Lung (tissue), 12 donors: ENCODE results near the gene NOCT. TPM values are rescaled to one million over a fixed set of nuclear protein-coding genes. Genes with fewer than 3 reads are reported as not detected.
"Not testable (repeated sequence)": the region's sequence is repeated elsewhere in the genome, so short reads cannot be mapped to it uniquely, and the experiment has no call there.

Experiments used
- ATAC-seq: fragments of 200-7000 bp; cut with Tn5 transposase; one replicate; pipeline ENCODE4 v1.9.1; 2020; ENCODE audit warnings: moderate number of reproducible peaks; ENCODE audit not compliant: insufficient read depth, low FRiP score
- DNase-seq, 3 donors: peaks; one replicate each; pipeline ENCODE4 v3.0.0-alpha.2; 2013 to 2017
- H3K27ac ChIP-seq, 2 donors: one replicate each; pipeline ENCODE4 v1.5.1; 2013; ENCODE audit warnings: mild to moderate bottlenecking in 2 of 2, moderate library complexity in 2 of 2, control low read depth in 1 of 2, inconsistent platforms in 1 of 2, low read depth in 1 of 2, low read length in 1 of 2
- H3K27me3 ChIP-seq, 3 donors: one replicate each; pipeline ENCODE4 v1.5.1; 2013; ENCODE audit warnings: low read length in 2 of 3; ENCODE audit not compliant: control insufficient read depth in 3 of 3, insufficient read depth in 3 of 3
- H3K36me3 ChIP-seq, 4 donors: one replicate each; pipeline ENCODE4 v1.5.1; 2013; ENCODE audit warnings: low read length in 4 of 4, mild to moderate bottlenecking in 1 of 4, moderate library complexity in 1 of 4; ENCODE audit not compliant: control insufficient read depth in 4 of 4, insufficient read depth in 4 of 4
- H3K4me1 ChIP-seq, 5 donors: one replicate each; pipeline ENCODE4 v1.5.1; 2013; ENCODE audit warnings: low read length in 5 of 5, mild to moderate bottlenecking in 2 of 5, moderate library complexity in 1 of 5; ENCODE audit not compliant: control insufficient read depth in 5 of 5, insufficient read depth in 5 of 5
- H3K4me3 ChIP-seq: one replicate; pipeline ENCODE4 v1.5.1; 2013; ENCODE audit warnings: mild to moderate bottlenecking, control low read depth, moderate library complexity
- H3K9ac ChIP-seq, 2 donors: one replicate each; pipeline ENCODE4 v1.5.1; 2013; ENCODE audit warnings: low read length in 2 of 2, control low read depth in 1 of 2; ENCODE audit not compliant: insufficient read depth in 1 of 2
- H3K9me3 ChIP-seq, 4 donors: one replicate each; pipeline ENCODE4 v1.5.1; 2013; ENCODE audit warnings: low read length in 3 of 4, mild to moderate bottlenecking in 1 of 4, moderate library complexity in 1 of 4; ENCODE audit not compliant: control insufficient read depth in 4 of 4, insufficient read depth in 3 of 4
- WGBS, 2 donors: extraction: QIAGEN DNeasy Blood & Tissue Kit; methylation state at CpG; one replicate each; pipeline ENCODE4 v1.1.7; 2013; 5-methylcytosine and 5-hydroxymethylcytosine counted together
- polyA plus RNA-seq, 2 donors: library from polyadenylated mRNA; stranded (reverse); fragments of 200-250 nt; gene quantifications; one replicate each; pipeline ENCODE4 v1.2.1, GENCODE V29; 2013
- total RNA-seq, 2 donors: library from RNA; depleted of rRNA in 1 of 2; stranded (reverse); fragments of >200 nt in 1 of 2; gene quantifications; one replicate each; pipeline ENCODE4 v1.2.1, GENCODE V29; 2014 to 2021
- TF ChIP-seq, protein P1 (sequence below): IDR thresholded peaks from 2 replicates; pipeline ENCODE4 v1.5.1; 2012; ENCODE audit warnings: mild to moderate bottlenecking; ENCODE audit errors: control extremely low read depth, extremely low read depth
- donor health status: control.
- donor health status: control.
- donor health status: Bipolar disorder and iron deficiency.
- donor health status: healthy.
- donor health status: DM: yes; HTN: yes; CAD: no.

NOCT gene
- total and polyA plus RNA-seq, 4 donors, result 3.0 to 8.2 (median 5.5) TPM

- H3K27ac ChIP-seq, result peak overlapping the region in 1 of 2 donors; percentile 23
- 42 to 75% methylated on average over 1 of the region's 1 CpG for WGBS, 2 donors
- ATAC-seq (no peak), DNase-seq (no peak)
- peaks cover 5 to 21% (median 9%) of the 10 kb centered on the region in 4 donors for H3K36me3 ChIP-seq
- H3K9me3 ChIP-seq, result no peaks in the 10 kb centered on the region
- H3K27me3 ChIP-seq, result no peaks in the 10 kb centered on the region
- peaks cover 0 to 11% (median 0%) of the 10 kb centered on the region in 5 donors for H3K4me1 ChIP-seq
- H3K9ac ChIP-seq, result no peak overlapping the region
- TF ChIP-seq, protein P1, sequence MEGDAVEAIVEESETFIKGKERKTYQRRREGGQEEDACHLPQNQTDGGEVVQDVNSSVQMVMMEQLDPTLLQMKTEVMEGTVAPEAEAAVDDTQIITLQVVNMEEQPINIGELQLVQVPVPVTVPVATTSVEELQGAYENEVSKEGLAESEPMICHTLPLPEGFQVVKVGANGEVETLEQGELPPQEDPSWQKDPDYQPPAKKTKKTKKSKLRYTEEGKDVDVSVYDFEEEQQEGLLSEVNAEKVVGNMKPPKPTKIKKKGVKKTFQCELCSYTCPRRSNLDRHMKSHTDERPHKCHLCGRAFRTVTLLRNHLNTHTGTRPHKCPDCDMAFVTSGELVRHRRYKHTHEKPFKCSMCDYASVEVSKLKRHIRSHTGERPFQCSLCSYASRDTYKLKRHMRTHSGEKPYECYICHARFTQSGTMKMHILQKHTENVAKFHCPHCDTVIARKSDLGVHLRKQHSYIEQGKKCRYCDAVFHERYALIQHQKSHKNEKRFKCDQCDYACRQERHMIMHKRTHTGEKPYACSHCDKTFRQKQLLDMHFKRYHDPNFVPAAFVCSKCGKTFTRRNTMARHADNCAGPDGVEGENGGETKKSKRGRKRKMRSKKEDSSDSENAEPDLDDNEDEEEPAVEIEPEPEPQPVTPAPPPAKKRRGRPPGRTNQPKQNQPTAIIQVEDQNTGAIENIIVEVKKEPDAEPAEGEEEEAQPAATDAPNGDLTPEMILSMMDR, result no peak
- no peak overlapping the region for H3K4me3 ChIP-seq
Observed at GRCh38 chr4:139054791-139055505, 39.4 kb downstream of the NOCT start.

GRCh38 chr4:139059026-139059425, 43.4 kb downstream of the NOCT start:
- ATAC-seq, result not testable (repeated sequence)

GRCh38 chr4:139060591-139060990, 45.0 kb downstream of the NOCT start:
- H3K9me3 ChIP-seq, result no peaks in the 10 kb centered on the region
- no peak overlapping the region for H3K9ac ChIP-seq
- H3K4me1 ChIP-seq, result no peaks in the 10 kb centered on the region
- WGBS, 2 donors, result 96% methylated on average over 3 of the region's 3 CpGs
- no peaks in the 10 kb centered on the region for H3K27me3 ChIP-seq
- no peak overlapping the region for H3K4me3 ChIP-seq
- TF ChIP-seq, protein P1, result no peak
- ATAC-seq, result no peak
- H3K36me3 ChIP-seq, result peaks cover 10 to 28% (median 19%) of the 10 kb centered on the region in 4 donors
- H3K27ac ChIP-seq, result no peak overlapping the region
- no peak for DNase-seq

More at GRCh38 chr4:139059026-139059425, 43.4 kb downstream of the NOCT start:
- peaks cover 8 to 25% (median 17%) of the 10 kb centered on the region in 4 donors for H3K36me3 ChIP-seq
- H3K27ac ChIP-seq, H3K9ac ChIP-seq, H3K27me3 ChIP-seq, H3K9me3 ChIP-seq, H3K4me1 ChIP-seq, H3K4me3 ChIP-seq, DNase-seq: not testable (repeated sequence)
- WGBS, 2 donors, result 73 to 86% methylated on average over 4 of the region's 4 CpGs

- WGBS, 2 donors, result 57 to 84% methylated on average over 1 of the region's 1 CpG
- TF ChIP-seq, protein P1, result no peak
- no peak overlapping the region for H3K9ac ChIP-seq
- peaks cover 0 to 10% (median 3%) of the 10 kb centered on the region in 5 donors for H3K4me1 ChIP-seq
- DNase-seq, result no peak
- peak overlapping the region in 1 of 2 donors; percentile 40 for H3K27ac ChIP-seq
- ATAC-seq, result no peak
- H3K27me3 ChIP-seq, result no peaks in the 10 kb centered on the region
- H3K36me3 ChIP-seq, result peaks cover 3 to 13% (median 4%) of the 10 kb centered on the region in 4 donors
- no peak overlapping the region for H3K4me3 ChIP-seq
- no peaks in the 10 kb centered on the region for H3K9me3 ChIP-seq
Observed at GRCh38 chr4:139076016-139076744, 60.6 kb downstream of the NOCT start.
